Activated naive CD4-positive, alpha-beta T cell (primary cell): ENCODE measurements around the gene EFCAB7.
A peak's percentile ranks its signal among the peaks of the same experiment; 100 is the strongest.

Experiments used
- DNase-seq, 4 experiments: peaks; one replicate each; lab custom pipeline; 2025; lab: John Stamatoyannopoulos, UW

EFCAB7 gene

GRCh38 chr1:63603810-63604209, 80.5 kb downstream of the EFCAB7 start:
- DNase-seq: no peak

- no peak for DNase-seq
Measured at GRCh38 chr1:63607322-63607721, 84.0 kb downstream of the EFCAB7 start.

DNA sequence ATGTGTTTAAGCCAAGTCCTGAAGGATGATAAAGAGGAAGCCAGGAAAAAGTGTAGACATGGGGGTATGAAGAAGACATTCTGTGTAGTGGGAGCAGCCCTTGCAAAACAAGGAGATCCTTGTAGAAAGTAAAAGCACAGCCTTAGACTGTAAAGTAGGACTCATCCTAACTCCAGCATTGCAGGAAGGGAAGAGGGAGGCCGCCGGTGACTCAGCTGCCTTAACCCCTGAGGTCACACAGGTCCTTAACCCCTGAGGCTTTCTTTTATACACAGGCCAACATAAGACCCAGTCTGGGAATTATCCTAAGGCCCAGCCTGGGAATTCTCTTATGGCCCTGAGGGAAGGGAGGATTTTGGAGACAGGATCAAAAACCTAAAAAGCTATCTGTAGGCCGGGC, 87.9 kb downstream of the EFCAB7 start:
- DNase-seq: no peak

DNA sequence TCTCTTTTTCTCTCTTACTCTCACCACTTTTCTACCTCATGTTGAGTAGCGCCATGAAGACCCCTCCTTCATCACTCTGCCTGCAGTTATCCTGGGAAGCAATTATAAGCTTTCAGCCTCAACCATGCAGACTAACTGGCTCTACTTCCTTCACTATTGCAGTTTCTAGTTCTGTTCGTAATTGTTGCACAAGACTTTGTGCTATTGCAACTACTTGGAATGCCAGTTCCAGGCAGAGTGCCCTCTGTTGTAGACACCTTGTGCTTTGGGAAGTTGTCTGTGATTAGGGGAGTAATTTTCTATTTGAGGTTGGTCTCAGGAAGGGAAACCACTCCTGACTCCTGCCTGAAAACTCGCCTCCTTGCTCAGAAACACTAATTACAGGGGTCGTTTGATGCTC, 89.2 kb downstream of the EFCAB7 start:
- no peak for DNase-seq

DNA sequence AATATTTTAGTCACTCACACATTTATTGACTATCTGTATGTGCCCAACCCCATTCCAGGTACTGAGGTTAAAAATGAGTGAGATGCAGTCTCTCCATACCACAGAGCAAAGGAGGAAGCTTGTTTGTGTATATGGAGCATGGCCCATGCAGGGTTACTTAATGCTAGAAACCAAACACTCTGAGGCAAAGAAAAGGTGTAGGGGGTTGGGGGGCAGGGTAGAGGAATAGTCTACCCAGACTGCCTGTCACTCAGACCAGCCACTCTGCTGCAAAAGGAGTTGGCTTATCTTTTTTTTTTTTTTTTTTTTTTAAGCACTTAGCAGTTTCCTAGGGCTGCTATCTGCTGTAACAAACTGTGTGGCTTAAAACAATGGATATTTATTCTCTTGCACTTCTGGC, 89.6 kb downstream of the EFCAB7 start:
- DNase-seq: no peak

DNA sequence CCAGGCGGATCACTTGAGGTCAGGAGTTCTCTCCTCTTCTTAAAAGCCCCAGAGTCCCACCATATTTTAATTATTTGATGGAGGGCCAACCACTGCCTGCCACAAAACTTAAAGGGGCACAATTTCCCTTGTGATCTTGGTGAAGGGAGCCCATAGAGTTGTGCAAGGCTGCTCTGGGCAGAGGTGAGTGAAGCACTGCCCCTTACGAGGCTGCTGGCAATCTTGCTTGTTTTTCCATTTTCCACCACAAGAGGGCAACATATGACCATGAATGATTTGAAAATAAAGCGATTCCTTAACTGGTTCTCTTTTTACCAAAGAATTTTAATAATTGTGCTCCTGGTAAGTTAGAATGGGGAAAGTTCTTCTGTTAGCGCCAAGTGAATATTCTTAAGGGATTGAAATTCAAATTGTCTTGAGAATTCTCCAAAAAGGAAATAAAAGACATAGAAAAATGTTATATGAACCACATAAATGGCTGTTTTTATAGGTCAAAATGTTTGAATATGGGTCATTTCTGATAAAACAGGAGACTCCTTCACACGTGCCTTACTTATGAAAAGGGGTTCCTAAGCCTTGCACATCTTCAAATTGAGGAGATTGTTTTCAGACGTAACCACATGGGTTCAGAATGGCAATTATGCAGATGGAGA, 92.6 kb downstream of the EFCAB7 start:
- peak in 3 of 4 experiments; percentile 1 to 32 (median 24) for DNase-seq

GRCh38 chr1:63617450-63617849, 94.1 kb downstream of the EFCAB7 start:
- DNase-seq: no peak

GRCh38 chr1:63618011-63618410, 94.7 kb downstream of the EFCAB7 start:
- DNase-seq: no peak

- DNase-seq: no peak
Measured at GRCh38 chr1:63619558-63619957, 96.2 kb downstream of the EFCAB7 start.

DNA sequence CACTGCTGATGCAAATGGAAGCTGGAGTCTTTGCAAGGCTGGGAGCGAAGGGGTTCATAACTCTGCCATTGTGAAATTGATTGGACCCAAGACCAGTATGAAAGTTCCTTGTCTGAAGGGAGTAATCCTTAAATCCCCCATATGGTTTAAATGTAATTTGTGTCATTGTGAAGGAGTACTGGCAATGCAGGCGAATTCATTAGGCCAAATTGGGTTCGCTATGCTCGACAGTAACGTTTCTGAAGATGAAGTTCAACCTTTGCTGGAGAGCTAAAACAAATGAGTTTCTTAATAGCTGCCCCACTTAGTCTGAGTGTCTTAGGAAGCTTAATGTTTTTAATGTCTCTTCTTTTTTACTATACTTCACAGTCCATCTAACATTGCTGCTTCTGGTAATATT, 97.3 kb downstream of the EFCAB7 start:
- DNase-seq: no peak

- no peak for DNase-seq
Measured at GRCh38 chr1:63621075-63621474, 97.8 kb downstream of the EFCAB7 start.

GRCh38 chr1:63621698-63622097, 98.4 kb downstream of the EFCAB7 start:
- no peak for DNase-seq
